ENCODE data around the gene EHBP1L1.

GRCh38 chr11:65542738-65543390, 33.0 kb upstream of the EHBP1L1 start:
- TF ChIP-seq, protein P1, sequence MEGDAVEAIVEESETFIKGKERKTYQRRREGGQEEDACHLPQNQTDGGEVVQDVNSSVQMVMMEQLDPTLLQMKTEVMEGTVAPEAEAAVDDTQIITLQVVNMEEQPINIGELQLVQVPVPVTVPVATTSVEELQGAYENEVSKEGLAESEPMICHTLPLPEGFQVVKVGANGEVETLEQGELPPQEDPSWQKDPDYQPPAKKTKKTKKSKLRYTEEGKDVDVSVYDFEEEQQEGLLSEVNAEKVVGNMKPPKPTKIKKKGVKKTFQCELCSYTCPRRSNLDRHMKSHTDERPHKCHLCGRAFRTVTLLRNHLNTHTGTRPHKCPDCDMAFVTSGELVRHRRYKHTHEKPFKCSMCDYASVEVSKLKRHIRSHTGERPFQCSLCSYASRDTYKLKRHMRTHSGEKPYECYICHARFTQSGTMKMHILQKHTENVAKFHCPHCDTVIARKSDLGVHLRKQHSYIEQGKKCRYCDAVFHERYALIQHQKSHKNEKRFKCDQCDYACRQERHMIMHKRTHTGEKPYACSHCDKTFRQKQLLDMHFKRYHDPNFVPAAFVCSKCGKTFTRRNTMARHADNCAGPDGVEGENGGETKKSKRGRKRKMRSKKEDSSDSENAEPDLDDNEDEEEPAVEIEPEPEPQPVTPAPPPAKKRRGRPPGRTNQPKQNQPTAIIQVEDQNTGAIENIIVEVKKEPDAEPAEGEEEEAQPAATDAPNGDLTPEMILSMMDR (conservative IDR thresholded peaks at IDR 0.05 in 1 of 2, IDR thresholded peaks at IDR 0.05 in 1 of 2; ENCODE audit: low read depth in 1 of 2, low read length in 2 of 2) = no peak
- no peak for TF ChIP-seq EZH2 (IDR thresholded peaks at IDR 0.05; ENCODE audit: low read length, missing control alignments)

Data from fibroblast of lung (primary cell).